A549 (cell line): ENCODE results near the gene HRCT1. TPM values are rescaled to one million over a fixed set of nuclear protein-coding genes. Genes with fewer than 3 reads are reported as not detected.

Experiments
- ATAC-seq, 2 experiments: fragments of 200-7000 bp in 1 of 2; fragments of >200 bp in 1 of 2; cut with Nextera tagmentation in 1 of 2; cut with Tn5 transposase in 1 of 2; 3 replicates each; pipeline versions ENCODE4 v1.8.0 to v1.9.1; 2018 to 2020; ENCODE audit warnings: mild to moderate bottlenecking in 1 of 2, moderate library complexity in 1 of 2
- CTCF ChIA-PET: fragments of 300-600 bp; sonication (Branson Sonifier 250); formaldehyde crosslinking; extraction: SDS; loops from one replicate; lab custom pipeline; 2021; ENCODE audit warnings: antibody characterized with exemption, inconsistent platforms; lab: Yijun Ruan, JAX
- POLR2A ChIA-PET: fragments of 350-600 bp; formaldehyde crosslinking; extraction: SDS; loops from one replicate; lab custom pipeline; 2021; ENCODE audit warnings: antibody characterized with exemption, inconsistent platforms; lab: Yijun Ruan, JAX
- DNase-seq, 2 experiments: peaks; one replicate each; pipeline versions ENCODE4 v3.0.0 to v3.0.0-alpha.2; 2011 to 2016; ENCODE audit warnings: low read depth in 1 of 2, low spot score in 1 of 2
- FAIRE-seq: peaks from 2 replicates; lab custom pipeline; 2011; peaks lifted over from hg19 to GRCh38; lab: Jason Lieb, UNC
- H3K27ac ChIP-seq, 2 experiments: fragments of >200 bp; sonication (Bioruptor Twin); formaldehyde crosslinking; 3 replicates each; pipeline ENCODE4 v1.5.1; 2016 to 2017
- H3K4me1 ChIP-seq: fragments of >200 bp; sonication (Bioruptor Twin); formaldehyde crosslinking; 3 replicates; pipeline ENCODE4 v1.6.1; 2016
- H3K4me2 ChIP-seq: fragments of >200 bp; sonication (Bioruptor Twin); formaldehyde crosslinking; 3 replicates; pipeline ENCODE4 v1.6.1; 2016
- H3K4me3 ChIP-seq: fragments of >200 bp; sonication (Bioruptor Twin); formaldehyde crosslinking; 3 replicates; pipeline ENCODE4 v1.5.1; 2016
- H3K9me3 ChIP-seq: fragments of >200 bp; sonication (Bioruptor Twin); formaldehyde crosslinking; 3 replicates; pipeline ENCODE4 v1.6.1; 2016
- BHLHE40 ChIP-seq: IDR thresholded peaks from 2 replicates; pipeline ENCODE4 v1.6.1; 2012; ENCODE audit warnings: low read depth, low read length, inconsistent platforms
- CBX2 ChIP-seq: fragments of 200-600 bp; sonication (generic); IDR thresholded peaks from 2 replicates; pipeline ENCODE4 v1.6.1; 2016; ENCODE audit warnings: low read depth, mild to moderate bottlenecking, borderline replicate concordance
- CEBPB ChIP-seq, 2 experiments: fragments of >200 bp in 1 of 2; sonication (Bioruptor Twin) in 1 of 2; formaldehyde crosslinking in 1 of 2; IDR thresholded peaks; 2 replicates each; pipeline ENCODE4 v1.6.1; 2012 to 2016
- CHD2 ChIP-seq: fragments of 150-350 bp; IDR thresholded peaks from 2 replicates; pipeline ENCODE4 v1.6.1; 2014; ENCODE audit warnings: low read length; ENCODE audit not compliant: partially characterized antibody
- CHD4 ChIP-seq: fragments of 200-600 bp; sonication (generic); IDR thresholded peaks from 2 replicates; pipeline ENCODE4 v1.6.1; 2016; ENCODE audit warnings: antibody characterized with exemption, mild to moderate bottlenecking, borderline replicate concordance
- CTCF ChIP-seq: fragments of >200 bp; sonication (Bioruptor Twin); formaldehyde crosslinking; IDR thresholded peaks from 3 replicates; pipeline ENCODE4 v1.5.1; 2016
- EHF ChIP-seq: fragments of 250-450 bp; sonication (Bioruptor Pico); IDR thresholded peaks from 2 replicates; pipeline ENCODE4 v1.5.0; 2020; ENCODE audit warnings: mild to moderate bottlenecking
- EHMT2 ChIP-seq: fragments of 200-600 bp; sonication (generic); IDR thresholded peaks from 2 replicates; pipeline ENCODE4 v1.6.1; 2016; ENCODE audit warnings: antibody characterized with exemption, low read depth, mild to moderate bottlenecking, moderate library complexity
- EP300 ChIP-seq, 2 experiments: fragments of >200 bp; sonication (Bioruptor Twin); formaldehyde crosslinking; IDR thresholded peaks; 2 replicates in 1 of 2; 3 replicates in 1 of 2; pipeline ENCODE4 v1.6.1; 2016 to 2017
- HEYL ChIP-seq: fragments of 250-450 bp; sonication (Bioruptor Pico); IDR thresholded peaks from 2 replicates; pipeline ENCODE4 v1.8.0; 2021; ENCODE audit warnings: mild to moderate bottlenecking, moderate library complexity
- HMGXB4 ChIP-seq: fragments of 250-450 bp; sonication (Bioruptor Pico); IDR thresholded peaks from 2 replicates; pipeline ENCODE4 v1.5.0; 2021; ENCODE audit warnings: mild to moderate bottlenecking, moderate library complexity, borderline replicate concordance
- HOXA7 ChIP-seq: fragments of 250-450 bp; sonication (Bioruptor Pico); IDR thresholded peaks from 2 replicates; pipeline ENCODE4 v1.5.0; 2020; ENCODE audit warnings: mild to moderate bottlenecking, moderate library complexity
- HOXB13 ChIP-seq: fragments of 250-450 bp; sonication (Bioruptor Pico); IDR thresholded peaks from 2 replicates; pipeline ENCODE4 v1.5.0; 2020; ENCODE audit warnings: low read depth, mild to moderate bottlenecking, moderate library complexity
- JUN ChIP-seq, 2 experiments: fragments of >200 bp; sonication (Bioruptor Twin); formaldehyde crosslinking; IDR thresholded peaks; 2 replicates in 1 of 2; 3 replicates in 1 of 2; pipeline ENCODE4 v1.6.1; 2016 to 2017
- POLR2A ChIP-seq: IDR thresholded peaks from 2 replicates; pipeline ENCODE4 v1.6.1; 2012; ENCODE audit warnings: mild to moderate bottlenecking, low read length
- RARB ChIP-seq: fragments of 250-450 bp; sonication (Bioruptor Pico); IDR thresholded peaks from 2 replicates; pipeline ENCODE4 v1.8.0; 2021; ENCODE audit warnings: mild to moderate bottlenecking, moderate library complexity
- RFX5 ChIP-seq: fragments of 450-650 bp; IDR thresholded peaks from 2 replicates; pipeline ENCODE4 v1.7.1; 2014; ENCODE audit warnings: antibody characterized with exemption, mild to moderate bottlenecking, moderate library complexity
- RNF2 ChIP-seq: fragments of 200-600 bp; sonication (generic); IDR thresholded peaks from 2 replicates; pipeline ENCODE4 v1.6.1; 2016; ENCODE audit warnings: low read depth, mild to moderate bottlenecking, antibody characterized with exemption, moderate library complexity, borderline replicate concordance
- SREBF2 ChIP-seq: fragments of 450-650 bp; IDR thresholded peaks from 2 replicates; pipeline ENCODE4 v1.6.1; 2014; ENCODE audit warnings: mild to moderate bottlenecking, moderate library complexity
- TFCP2L1 ChIP-seq: fragments of 250-450 bp; sonication (Bioruptor Pico); IDR thresholded peaks from 2 replicates; pipeline ENCODE4 v1.5.0; 2021; ENCODE audit warnings: mild to moderate bottlenecking
- ZFP36 ChIP-seq: fragments of 450-650 bp; IDR thresholded peaks from 2 replicates; pipeline ENCODE4 v1.6.1; 2014; ENCODE audit warnings: borderline replicate concordance; ENCODE audit not compliant: partially characterized antibody
- ZNF302 ChIP-seq: fragments of 250-450 bp; sonication (Bioruptor Pico); IDR thresholded peaks from 2 replicates; pipeline ENCODE4 v1.9.0; 2021; ENCODE audit warnings: inconsistent platforms, mild to moderate bottlenecking, moderate library complexity
- ZSCAN20 ChIP-seq: fragments of 250-450 bp; sonication (Bioruptor Pico); IDR thresholded peaks from 2 replicates; pipeline ENCODE4 v1.8.0; 2022; ENCODE audit warnings: mild to moderate bottlenecking, moderate library complexity
- WGBS: methylation state at CpG from one replicate; pipeline ENCODE4 v1.1.6; 2017; ENCODE audit errors: missing lambda C conversion rate; 5-methylcytosine and 5-hydroxymethylcytosine counted together
- polyA plus RNA-seq, 4 experiments: library from polyadenylated mRNA; depleted of rRNA in 3 of 4; stranded (reverse); fragments of >200 nt; fragmentation: RNase III in 1 of 4; extraction: RNeasy Plus Mini Kit Qiagen cat#74134 plus additional on column Dnase treatment in 1 of 4; gene quantifications; 2 replicates in 3 of 4; 3 replicates in 1 of 4; pipeline ENCODE4 v1.2.3, GENCODE V29; 2011 to 2017
- TF ChIP-seq, protein P1 (sequence below): fragments of 450-650 bp; IDR thresholded peaks from 2 replicates; pipeline ENCODE4 v1.6.1; 2014; ENCODE audit warnings: antibody characterized with exemption
- TF ChIP-seq, protein P2 (sequence below): IDR thresholded peaks from 2 replicates; pipeline ENCODE4 v1.6.1; 2012

The HRCT1 gene
- polyA plus RNA-seq, 2 of the 4 experiments (the other 2 are of a cell fraction), result 0.21 to 0.22 TPM

DNA sequence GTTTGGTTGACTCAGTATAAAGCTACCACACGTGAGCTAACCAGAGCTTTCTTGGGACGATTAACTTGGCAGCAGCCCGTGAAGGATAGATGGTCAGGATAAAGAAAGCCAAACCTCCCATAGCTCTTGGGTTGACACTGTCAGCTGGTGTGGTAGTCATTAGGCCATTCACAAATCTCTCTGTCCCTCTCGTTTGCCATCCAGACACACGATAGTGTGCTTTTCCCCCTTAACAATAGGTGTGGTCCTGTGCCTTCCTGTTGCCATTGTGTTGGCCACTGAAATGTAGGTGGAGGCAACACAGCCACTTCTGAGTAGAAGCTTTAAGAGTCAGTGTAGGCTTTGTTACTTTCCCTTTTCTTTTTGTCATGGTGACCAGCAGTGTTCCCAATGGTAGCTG is 47.5 kb upstream of the HRCT1 start:
- DNase-seq, result no peak
- FAIRE-seq, result no peak

GRCh38 chr9:35859310-35859989 is 46.6 kb upstream of the HRCT1 start:
- DNase-seq (peak; percentile 29 to 42), FAIRE-seq (no peak), ATAC-seq (peak; percentile 66 to 74)
- no peak overlapping the region for H3K4me3 ChIP-seq
- ChIA-PET CTCF (interaction anchor here (1.1 to 8.1 kb wide), 3 partner anchors 22 to 63 kb away, joined by 3 to 36 read pairs (median 3); no protein-coding TSS in a partner anchor), POLR2A (no interaction called here)
- no peaks in the 10 kb centered on the region for H3K9me3 ChIP-seq
- H3K27ac ChIP-seq, result no peak overlapping the region
- TF ChIP-seq ZFP36 (no peak), JUN (IDR thresholded peaks at IDR 0.05) (no peak), HOXA7 (no peak), RARB (CRISPR knock-in tag) (no peak), HOXB13 (CRISPR knock-in tag) (no peak), POLR2A (no peak), CEBPB (IDR thresholded peaks at IDR 0.05) (no peak), SREBF2 (no peak), HEYL (no peak), HMGXB4 (CRISPR knock-in tag) (no peak), RFX5 (no peak), EHMT2 (no peak), EP300 (IDR thresholded peaks at IDR 0.05) (no peak), RNF2 (no peak), ZSCAN20 (CRISPR knock-in tag) (no peak), TFCP2L1 (CRISPR knock-in tag) (no peak), BHLHE40 (no peak)
- TF ChIP-seq, protein P1, sequence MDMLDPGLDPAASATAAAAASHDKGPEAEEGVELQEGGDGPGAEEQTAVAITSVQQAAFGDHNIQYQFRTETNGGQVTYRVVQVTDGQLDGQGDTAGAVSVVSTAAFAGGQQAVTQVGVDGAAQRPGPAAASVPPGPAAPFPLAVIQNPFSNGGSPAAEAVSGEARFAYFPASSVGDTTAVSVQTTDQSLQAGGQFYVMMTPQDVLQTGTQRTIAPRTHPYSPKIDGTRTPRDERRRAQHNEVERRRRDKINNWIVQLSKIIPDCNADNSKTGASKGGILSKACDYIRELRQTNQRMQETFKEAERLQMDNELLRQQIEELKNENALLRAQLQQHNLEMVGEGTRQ, result no peak
- TF ChIP-seq, protein P2, sequence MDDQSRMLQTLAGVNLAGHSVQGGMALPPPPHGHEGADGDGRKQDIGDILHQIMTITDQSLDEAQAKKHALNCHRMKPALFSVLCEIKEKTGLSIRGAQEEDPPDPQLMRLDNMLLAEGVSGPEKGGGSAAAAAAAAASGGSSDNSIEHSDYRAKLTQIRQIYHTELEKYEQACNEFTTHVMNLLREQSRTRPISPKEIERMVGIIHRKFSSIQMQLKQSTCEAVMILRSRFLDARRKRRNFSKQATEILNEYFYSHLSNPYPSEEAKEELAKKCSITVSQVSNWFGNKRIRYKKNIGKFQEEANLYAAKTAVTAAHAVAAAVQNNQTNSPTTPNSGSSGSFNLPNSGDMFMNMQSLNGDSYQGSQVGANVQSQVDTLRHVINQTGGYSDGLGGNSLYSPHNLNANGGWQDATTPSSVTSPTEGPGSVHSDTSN, result no peak
- H3K4me1 ChIP-seq, result no peaks in the 10 kb centered on the region
- H3K4me2 ChIP-seq, result no peak overlapping the region
- 56% methylated on average over 16 of the region's 16 CpGs for WGBS

More for the DNA sequence above, 47.5 kb upstream of the HRCT1 start:
- Histone ChIP-seq H3K9me3 (no peaks in the 10 kb centered on the region), H3K4me1 (no peaks in the 10 kb centered on the region), H3K4me2 (no peak overlapping the region), H3K4me3 (no peak overlapping the region), H3K27ac (no peak overlapping the region)
- ChIA-PET POLR2A (no interaction called here), CTCF (interaction anchor here (1.3 to 8.1 kb wide), 8 partner anchors 16 to 102 kb away, joined by 3 to 36 read pairs (median 4); no protein-coding TSS in a partner anchor)
- TF ChIP-seq RFX5 (no peak), HOXB13 (CRISPR knock-in tag) (no peak), CBX2 (no peak), RNF2 (no peak), CHD2 (no peak), EHF (CRISPR knock-in tag) (no peak), ZNF302 (CRISPR knock-in tag) (no peak), CHD4 (no peak), EHMT2 (no peak), EP300 (IDR thresholded peaks at IDR 0.05) (no peak), HOXA7 (no peak), CTCF (no peak)
- TF ChIP-seq, all 56 proteins: peak for 0
- WGBS, result 73% methylated on average over 5 of the region's 5 CpGs
- no peak for ATAC-seq
